K562 (cell line): ENCODE data around the gene ARMC2. TPM values are rescaled to one million over a fixed set of nuclear protein-coding genes. Genes with fewer than 3 reads are reported as not detected.

Source experiments
- ATAC-seq: fragments of 200-7000 bp; cut with Tn5 transposase; 3 replicates; pipeline ENCODE4 v1.9.1; 2020; ENCODE audit warnings: moderate library complexity
- BruUV-seq: library from RNA; stranded (reverse); fragments of 400-500 nt; replicated peaks from 2 replicates; lab custom pipeline; 2021; lab: Mats Ljungman, UMichigan
- CTCF ChIA-PET: fragments of 300-600 bp; formaldehyde crosslinking; extraction: SDS; loops from one replicate; lab custom pipeline; 2021; ENCODE audit warnings: low intra/inter-chr PET ratio; lab: Yijun Ruan, JAX
- POLR2A ChIA-PET: fragments of 300-600, 350-650 bp; sonication (Branson Sonifier 250); formaldehyde crosslinking; extraction: SDS; loops from one replicate; lab custom pipeline; 2021; ENCODE audit warnings: antibody characterized with exemption, inconsistent platforms; lab: Yijun Ruan, JAX
- DNase-seq, 4 experiments: peaks; one replicate each; pipeline versions ENCODE4 v3.0.0 to v3.0.0-alpha.2; 2011 to 2018; ENCODE audit warnings: low spot score in 3 of 4, mixed read lengths in 3 of 4; ENCODE audit errors: extremely low read depth in 1 of 4
- FAIRE-seq: peaks from 2 replicates; lab custom pipeline; 2011; peaks lifted over from hg19 to GRCh38; lab: Jason Lieb, UNC
- H2AFZ ChIP-seq: 2 replicates; pipeline ENCODE4 v1.6.0; 2011; ENCODE audit warnings: low read depth, low read length, control low read depth, inconsistent platforms
- H3K27ac ChIP-seq: fragments of 200-600 bp; 3 replicates; pipeline ENCODE4 v1.8.0; 2011; ENCODE audit warnings: low read depth, mild to moderate bottlenecking, control low read depth, inconsistent platforms, low read length, moderate library complexity, mixed read lengths; ENCODE audit errors: extremely low read depth
- H3K27me3 ChIP-seq, 2 experiments: fragments of 300-600 bp in 1 of 2; 2 replicates in 1 of 2; 3 replicates in 1 of 2; pipeline versions ENCODE4 v1.6.0 to v1.8.0; 2011; ENCODE audit warnings: inconsistent platforms in 2 of 2, low read length in 2 of 2, mild to moderate bottlenecking in 1 of 2, mixed read lengths in 1 of 2, moderate library complexity in 1 of 2; ENCODE audit not compliant: control insufficient read depth in 2 of 2, insufficient read depth in 2 of 2
- H3K36me3 ChIP-seq: fragments of 300-600 bp; 3 replicates; pipeline ENCODE4 v1.8.0; 2011; ENCODE audit warnings: mild to moderate bottlenecking, low read length, inconsistent platforms; ENCODE audit not compliant: control insufficient read depth, insufficient read depth
- H3K4me1 ChIP-seq, 2 experiments: fragments of 200-600 bp in 1 of 2; replicated peaks in 1 of 2; 2 replicates in 1 of 2; 3 replicates in 1 of 2; pipeline versions ENCODE4 v1.5.1 to v1.8.0; 2011; ENCODE audit warnings: inconsistent platforms in 2 of 2, low read length in 2 of 2, mild to moderate bottlenecking in 1 of 2, mixed read lengths in 1 of 2, moderate library complexity in 1 of 2; ENCODE audit not compliant: control insufficient read depth in 2 of 2, insufficient read depth in 2 of 2
- H3K4me2 ChIP-seq: 2 replicates; pipeline ENCODE4 v1.6.1; 2011; ENCODE audit warnings: low read length, control low read depth, inconsistent platforms, mixed read lengths; ENCODE audit not compliant: insufficient read depth
- H3K4me3 ChIP-seq: fragments of 200-600 bp; sonication (generic), shearing (Covaris generic); 2 replicates; pipeline ENCODE4 v1.5.1; 2016; ENCODE audit warnings: control low read depth, inconsistent platforms
- H3K79me2 ChIP-seq: fragments of 200-600 bp; 3 replicates; pipeline ENCODE4 v1.8.0; 2011; ENCODE audit warnings: low read length, inconsistent platforms; ENCODE audit not compliant: control insufficient read depth, insufficient read depth
- H3K9ac ChIP-seq, 2 experiments: 2 replicates each; pipeline versions ENCODE4 v1.6.0 to v1.6.1; 2011; ENCODE audit warnings: low read depth in 2 of 2, low read length in 2 of 2, control low read depth in 1 of 2, inconsistent platforms in 1 of 2, mild to moderate bottlenecking in 1 of 2, mixed read lengths in 1 of 2; ENCODE audit not compliant: insufficient read depth in 1 of 2
- H3K9me1 ChIP-seq: one replicate; pipeline ENCODE4 v1.6.0; 2011; ENCODE audit warnings: inconsistent platforms, mild to moderate bottlenecking, low read length, moderate library complexity; ENCODE audit not compliant: control insufficient read depth, insufficient read depth
- H3K9me3 ChIP-seq: replicated peaks from 2 replicates; pipeline ENCODE4 v1.5.1; 2011; ENCODE audit warnings: low read depth, low read length, inconsistent platforms; ENCODE audit not compliant: control insufficient read depth, insufficient read depth
- H4K20me1 ChIP-seq: replicated peaks from 2 replicates; pipeline ENCODE4 v1.6.1; 2011; ENCODE audit warnings: low read length, inconsistent platforms, mixed read lengths; ENCODE audit not compliant: control insufficient read depth, insufficient read depth
- CHD1 ChIP-seq: fragments of 200-600 bp; sonication (generic); IDR thresholded peaks from one replicate; pipeline ENCODE4 v1.6.1; 2012; ENCODE audit warnings: mild to moderate bottlenecking, moderate library complexity, low read length, inconsistent platforms
- SPI1 ChIP-seq: IDR thresholded peaks from 2 replicates; pipeline ENCODE4 v1.6.1; 2011; ENCODE audit warnings: low read depth, low read length, control low read depth, borderline replicate concordance
- WGBS: fragments of 100-300 bp; shearing (Covaris generic); methylation state at CpG from one replicate; pipeline ENCODE4 v1.1.6; 2016; ENCODE audit warnings: low coverage, mixed read lengths; ENCODE audit not compliant: insufficient coverage; ENCODE audit errors: missing lambda C conversion rate; 5-methylcytosine and 5-hydroxymethylcytosine counted together
- in situ Hi-C: fragments of 300-500 bp; cut with MboI; formaldehyde crosslinking; loops from 4 replicates; pipeline ENCODE4 v1.15.0; 2018; ENCODE audit warnings: inconsistent platforms, mixed read lengths
- intact Hi-C: fragments of 100-400 bp; cut with micrococcal nuclease; formaldehyde crosslinking; loops from 2 replicates; pipeline ENCODE4 v1.14.2; 2022
- polyA plus RNA-seq, 8 experiments: library from polyadenylated mRNA; depleted of rRNA in 4 of 8; stranded (reverse) in 5 of 8; unstranded in 3 of 8; fragments of >200 nt; fragmentation: Nextera tagmentation in 2 of 8; fragmentation: Illumina TruSeq in 1 of 8; extraction: Ambion mirVana in 2 of 8; extraction: Trizol in 1 of 8; gene quantifications; 2 replicates each; pipeline versions ENCODE4 v1.2.1 to v1.2.3, GENCODE V29; 2011 to 2014; ENCODE audit warnings: inconsistent platforms in 1 of 8, missing spikeins in 1 of 8
- total RNA-seq, 7 experiments: library from RNA; depleted of rRNA in 6 of 7; stranded (reverse); fragments of >200 nt in 6 of 7; fragmentation: Illumina TruSeq in 2 of 7; extraction: Trizol in 2 of 7; gene quantifications; 2 replicates each; pipeline versions ENCODE4 v1.2.1 to v1.2.3, GENCODE V29; 2011 to 2021; ENCODE audit warnings: low replicate concordance in 1 of 7
- TF ChIP-seq, protein P1 (sequence below): fragments of 200-800 bp; sonication (Bioruptor generic); IDR thresholded peaks from 2 replicates; pipeline ENCODE4 v1.6.1; 2016; ENCODE audit warnings: missing genetic modification characterization, missing compliant biosample characterization
- TF ChIP-seq, protein P2 (sequence below): fragments of 450-650 bp; formaldehyde crosslinking; conservative IDR thresholded peaks from 2 replicates; pipeline ENCODE4 v1.4.0; 2022; ENCODE audit warnings: mild to moderate bottlenecking, missing genetic modification characterization

ARMC2 gene
- total and polyA plus RNA-seq, 9 of the 15 experiments (the other 6 are each of a cell fraction or from before 2014, with no cell fraction given), result 0.14 to 3.0 (median 0.82) TPM

DNA sequence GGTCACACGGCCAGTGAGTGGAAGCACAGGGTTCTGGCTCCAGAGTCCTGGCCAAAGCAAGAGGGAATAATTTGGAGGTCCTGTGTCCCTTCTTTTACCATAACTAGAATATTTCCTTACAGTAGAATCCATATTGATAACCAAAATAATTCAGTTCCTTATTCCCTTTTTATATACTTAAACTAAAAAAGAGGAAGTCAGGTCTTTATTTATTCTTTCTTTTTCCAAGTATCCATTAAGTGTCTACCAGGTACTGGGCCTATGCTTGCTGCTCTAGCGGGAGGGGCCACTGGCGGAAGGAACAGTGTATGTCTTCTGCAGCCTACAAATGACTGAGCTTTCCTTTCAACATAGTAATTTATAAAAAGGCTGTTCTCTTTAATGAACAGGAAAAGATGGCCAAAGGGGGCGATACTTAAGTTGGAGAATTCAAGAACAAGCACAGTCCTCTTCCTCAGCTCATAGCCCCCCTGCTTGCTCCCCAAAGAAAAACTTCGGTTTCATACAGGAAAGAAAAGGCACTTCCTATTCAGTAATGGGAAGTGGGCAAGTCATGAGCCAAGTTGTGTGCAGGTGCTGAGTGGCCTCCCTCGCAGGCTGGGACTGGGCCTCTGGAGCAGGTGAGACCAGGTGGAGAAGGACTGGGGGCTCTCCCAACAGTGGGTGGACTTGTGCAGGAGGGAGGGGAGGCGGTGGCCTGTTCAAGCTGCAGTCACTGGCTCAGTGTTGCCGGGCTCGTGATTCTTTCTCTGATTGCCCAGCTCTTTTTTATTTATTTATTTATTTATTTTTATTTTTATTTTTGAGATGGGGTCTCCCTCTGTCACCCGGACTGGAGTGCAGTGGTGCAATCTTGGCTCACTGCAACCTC, 110.9 kb downstream of the ARMC2 start:
- no peaks in the 10 kb centered on the region for H4K20me1 ChIP-seq
- no peak overlapping the region for H3K9ac ChIP-seq
- in situ Hi-C loops, result no loop called here
- no peak overlapping the region; the same call in 1 of the 2 replicates for H3K4me2 ChIP-seq
- BruUV-seq, result no TSS peak
- ChIA-PET CTCF (no interaction called here), POLR2A (interaction anchor here (0.6 to 1.6 kb wide), 4 partner anchors 10 to 16 kb away, joined by 3 to 5 read pairs (median 4); no protein-coding TSS in a partner anchor)
- no peaks in the 10 kb centered on the region; a peak in 1 of 5 replicates for H3K4me1 ChIP-seq
- no peak for FAIRE-seq
- H3K9me1 ChIP-seq, result no peaks in the 10 kb centered on the region
- no peaks in the 10 kb centered on the region for H3K79me2 ChIP-seq
- no peaks in the 10 kb centered on the region for H3K9me3 ChIP-seq
- peaks cover 0 to 20% of the 10 kb centered on the region in 2 experiments; a peak in 2 of 5 replicates for H3K27me3 ChIP-seq
- no peak overlapping the region for H3K27ac ChIP-seq
- H3K36me3 ChIP-seq, result no peaks in the 10 kb centered on the region
- ATAC-seq, result peak; percentile 45; the same call in 1 of the 3 replicates
- TF ChIP-seq CHD1 (no peak), SPI1 (peak; percentile 57)
- H2AFZ ChIP-seq, result peak overlapping the region; percentile 44; the same call in 1 of the 2 replicates
- DNase-seq, result no peak
- no peak overlapping the region for H3K4me3 ChIP-seq
- intact Hi-C loops, result no loop called here
- WGBS, result 23% methylated on average over 10 of the region's 10 CpGs

DNA sequence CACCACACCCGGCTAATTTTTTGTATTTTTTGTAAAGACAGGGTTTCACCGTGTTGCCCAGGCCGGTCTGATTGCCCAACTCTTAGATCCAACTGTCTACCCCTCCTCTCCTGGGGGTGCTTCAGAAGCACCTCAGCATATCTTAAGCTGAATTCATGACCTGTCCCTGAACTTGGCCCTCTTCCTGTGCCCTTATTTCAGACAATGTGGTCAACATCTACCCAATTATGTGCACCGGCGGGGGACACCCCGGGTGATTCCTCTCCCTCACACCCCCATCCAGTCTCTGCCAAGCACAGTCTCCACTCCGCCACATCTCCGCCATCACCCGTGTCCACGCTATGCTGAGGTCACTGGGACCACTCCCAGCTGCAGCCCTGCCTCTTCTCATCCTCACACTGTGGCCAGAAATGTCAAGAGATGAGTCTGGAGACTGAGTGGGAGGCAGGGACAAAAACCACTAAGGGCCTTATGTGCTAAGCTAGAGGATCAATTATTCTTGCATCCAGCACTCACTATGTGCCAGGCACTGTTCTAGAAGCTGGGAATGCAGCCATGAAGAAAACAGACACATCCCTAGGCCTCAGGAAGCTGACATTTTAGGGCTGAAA, 111.9 kb downstream of the ARMC2 start:
- 36% methylated on average over 9 of the region's 10 CpGs for WGBS
- TF ChIP-seq, protein P1, sequence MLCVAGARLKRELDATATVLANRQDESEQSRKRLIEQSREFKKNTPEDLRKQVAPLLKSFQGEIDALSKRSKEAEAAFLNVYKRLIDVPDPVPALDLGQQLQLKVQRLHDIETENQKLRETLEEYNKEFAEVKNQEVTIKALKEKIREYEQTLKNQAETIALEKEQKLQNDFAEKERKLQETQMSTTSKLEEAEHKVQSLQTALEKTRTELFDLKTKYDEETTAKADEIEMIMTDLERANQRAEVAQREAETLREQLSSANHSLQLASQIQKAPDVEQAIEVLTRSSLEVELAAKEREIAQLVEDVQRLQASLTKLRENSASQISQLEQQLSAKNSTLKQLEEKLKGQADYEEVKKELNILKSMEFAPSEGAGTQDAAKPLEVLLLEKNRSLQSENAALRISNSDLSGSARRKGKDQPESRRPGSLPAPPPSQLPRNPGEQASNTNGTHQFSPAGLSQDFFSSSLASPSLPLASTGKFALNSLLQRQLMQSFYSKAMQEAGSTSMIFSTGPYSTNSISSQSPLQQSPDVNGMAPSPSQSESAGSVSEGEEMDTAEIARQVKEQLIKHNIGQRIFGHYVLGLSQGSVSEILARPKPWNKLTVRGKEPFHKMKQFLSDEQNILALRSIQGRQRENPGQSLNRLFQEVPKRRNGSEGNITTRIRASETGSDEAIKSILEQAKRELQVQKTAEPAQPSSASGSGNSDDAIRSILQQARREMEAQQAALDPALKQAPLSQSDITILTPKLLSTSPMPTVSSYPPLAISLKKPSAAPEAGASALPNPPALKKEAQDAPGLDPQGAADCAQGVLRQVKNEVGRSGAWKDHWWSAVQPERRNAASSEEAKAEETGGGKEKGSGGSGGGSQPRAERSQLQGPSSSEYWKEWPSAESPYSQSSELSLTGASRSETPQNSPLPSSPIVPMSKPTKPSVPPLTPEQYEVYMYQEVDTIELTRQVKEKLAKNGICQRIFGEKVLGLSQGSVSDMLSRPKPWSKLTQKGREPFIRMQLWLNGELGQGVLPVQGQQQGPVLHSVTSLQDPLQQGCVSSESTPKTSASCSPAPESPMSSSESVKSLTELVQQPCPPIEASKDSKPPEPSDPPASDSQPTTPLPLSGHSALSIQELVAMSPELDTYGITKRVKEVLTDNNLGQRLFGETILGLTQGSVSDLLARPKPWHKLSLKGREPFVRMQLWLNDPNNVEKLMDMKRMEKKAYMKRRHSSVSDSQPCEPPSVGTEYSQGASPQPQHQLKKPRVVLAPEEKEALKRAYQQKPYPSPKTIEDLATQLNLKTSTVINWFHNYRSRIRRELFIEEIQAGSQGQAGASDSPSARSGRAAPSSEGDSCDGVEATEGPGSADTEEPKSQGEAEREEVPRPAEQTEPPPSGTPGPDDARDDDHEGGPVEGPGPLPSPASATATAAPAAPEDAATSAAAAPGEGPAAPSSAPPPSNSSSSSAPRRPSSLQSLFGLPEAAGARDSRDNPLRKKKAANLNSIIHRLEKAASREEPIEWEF (CRISPR knock-in tag), result no peak
- TF ChIP-seq, protein P2, sequence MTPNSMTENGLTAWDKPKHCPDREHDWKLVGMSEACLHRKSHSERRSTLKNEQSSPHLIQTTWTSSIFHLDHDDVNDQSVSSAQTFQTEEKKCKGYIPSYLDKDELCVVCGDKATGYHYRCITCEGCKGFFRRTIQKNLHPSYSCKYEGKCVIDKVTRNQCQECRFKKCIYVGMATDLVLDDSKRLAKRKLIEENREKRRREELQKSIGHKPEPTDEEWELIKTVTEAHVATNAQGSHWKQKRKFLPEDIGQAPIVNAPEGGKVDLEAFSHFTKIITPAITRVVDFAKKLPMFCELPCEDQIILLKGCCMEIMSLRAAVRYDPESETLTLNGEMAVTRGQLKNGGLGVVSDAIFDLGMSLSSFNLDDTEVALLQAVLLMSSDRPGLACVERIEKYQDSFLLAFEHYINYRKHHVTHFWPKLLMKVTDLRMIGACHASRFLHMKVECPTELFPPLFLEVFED (CRISPR knock-in tag), result no peak

More for the DNA sequence above, 111.9 kb downstream of the ARMC2 start:
- POLR2A ChIA-PET, result no interaction called here
- no peak overlapping the region for H3K9ac ChIP-seq
- no peaks in the 10 kb centered on the region for H3K9me3 ChIP-seq
- H3K27me3 ChIP-seq, result peaks cover 0 to 24% of the 10 kb centered on the region in 2 experiments; a peak in 2 of 5 replicates
- no peak overlapping the region for H3K4me3 ChIP-seq
- FAIRE-seq (no peak), DNase-seq (no peak), ATAC-seq (no peak)
- in situ Hi-C loops (no loop called here), intact Hi-C loops (no loop called here)
- H4K20me1 ChIP-seq, result no peaks in the 10 kb centered on the region
- H3K4me2 ChIP-seq, result no peak overlapping the region
- no peaks in the 10 kb centered on the region for H3K36me3 ChIP-seq
- no peaks in the 10 kb centered on the region for H3K9me1 ChIP-seq
- CTCF ChIA-PET, result no interaction called here
- no peaks in the 10 kb centered on the region; a peak in 1 of 5 replicates for H3K4me1 ChIP-seq
- no TSS peak for BruUV-seq
- no peak overlapping the region for H3K27ac ChIP-seq
- no peak overlapping the region for H2AFZ ChIP-seq
- H3K79me2 ChIP-seq, result no peaks in the 10 kb centered on the region
